ENCODE measurements around the gene NDC80. TPM values are rescaled to one million over a fixed set of nuclear protein-coding genes. Genes with fewer than 3 reads are reported as not detected.

The NDC80 gene
- polyA plus RNA-seq, 3 donors = 0.07 TPM; not detected in 2

GRCh38 chr18:2588666-2589344 is 17.4 kb downstream of the NDC80 start:
- H3K4me3 Mint-ChIP-seq = no peak overlapping the region
- Histone ChIP-seq H3K36me3 (replicated peaks in 1 of 2; ENCODE audit: control insufficient read depth in 1 of 2, insufficient read depth in 2 of 2, low read length in 2 of 2) (peaks cover 57 to 93% of the 10 kb centered on the region in 2 donors), H3K4me3 (replicated peaks in 1 of 3; ENCODE audit: low read depth in 2 of 3, low read length in 3 of 3) (no peak overlapping the region), H3K9ac (ENCODE audit: insufficient read depth, low read length, poor library complexity, severe bottlenecking) (no peak overlapping the region), H3K79me2 (ENCODE audit: insufficient read depth, low read length) (peaks cover 6% of the 10 kb centered on the region), H3K4me1 (ENCODE audit: control insufficient read depth in 1 of 2, insufficient read depth in 2 of 2, low read length in 2 of 2) (no peaks in the 10 kb centered on the region), H2AFZ (ENCODE audit: insufficient read depth, low read depth, low read length, poor library complexity, severe bottlenecking) (no peak overlapping the region), H3K27me3 (ENCODE audit: control insufficient read depth in 2 of 2, insufficient read depth in 2 of 2, low read length in 2 of 2) (no peaks in the 10 kb centered on the region), H3K9me3 (replicated peaks in 1 of 2; ENCODE audit: control insufficient read depth in 1 of 2, insufficient read depth in 1 of 2, low read length in 2 of 2) (no peaks in the 10 kb centered on the region), H3K27ac (ENCODE audit: low read depth in 1 of 2, low read length in 2 of 2) (peak overlapping the region in 1 of 2 donors; percentile 27), H3K4me2 (replicated peaks; ENCODE audit: extremely low read depth, low read length, poor library complexity, severe bottlenecking) (no peak overlapping the region), H4K20me1 (ENCODE audit: insufficient read depth, low read length) (no peaks in the 10 kb centered on the region)
- TF ChIP-seq CTCF (IDR thresholded peaks at IDR 0.05) = no peak
- H3K4me1 Mint-ChIP-seq = no peaks in the 10 kb centered on the region
- intact Hi-C loops (cut with micrococcal nuclease) = no loop called here
- H3K36me3 Mint-ChIP-seq = peaks cover 34 to 64% of the 10 kb centered on the region in 2 donors
- peak overlapping the region in 2 of 7 donors; percentile 0 to 61 for H3K27ac Mint-ChIP-seq
- WGBS (ENCODE audit: insufficient coverage) = 100% methylated on average over 4 of the region's 5 CpGs
- no peak for DNase-seq
- H3K9me3 Mint-ChIP-seq = no peaks in the 10 kb centered on the region
- H3K27me3 Mint-ChIP-seq (ENCODE audit: low read depth in 3 of 3) = no peaks in the 10 kb centered on the region

- H4K20me1 ChIP-seq (ENCODE audit: insufficient read depth, low read length) = no peaks in the 10 kb centered on the region
- H3K27me3 Mint-ChIP-seq (ENCODE audit: low read depth in 3 of 3) = no peaks in the 10 kb centered on the region
- H2AFZ ChIP-seq (ENCODE audit: insufficient read depth, low read depth, low read length, poor library complexity, severe bottlenecking) = no peak overlapping the region
- H3K36me3 Mint-ChIP-seq = peaks cover 38 to 64% of the 10 kb centered on the region in 2 donors
- H3K4me3 Mint-ChIP-seq = no peak overlapping the region
- H3K4me3 ChIP-seq (replicated peaks in 1 of 3; ENCODE audit: low read depth in 2 of 3, low read length in 3 of 3) = no peak overlapping the region
- WGBS (ENCODE audit: insufficient coverage) = no CpG with 5 or more reads among the region's 3 CpGs
- H3K9me3 ChIP-seq (replicated peaks in 1 of 2; ENCODE audit: control insufficient read depth in 1 of 2, insufficient read depth in 1 of 2, low read length in 2 of 2) = no peaks in the 10 kb centered on the region
- H3K4me1 Mint-ChIP-seq = no peaks in the 10 kb centered on the region
- no peak overlapping the region for H3K9ac ChIP-seq (ENCODE audit: insufficient read depth, low read length, poor library complexity, severe bottlenecking)
- H3K79me2 ChIP-seq (ENCODE audit: insufficient read depth, low read length) = peaks cover 8% of the 10 kb centered on the region
- no peak overlapping the region for H3K27ac Mint-ChIP-seq
- H3K36me3 ChIP-seq (replicated peaks in 1 of 2; ENCODE audit: control insufficient read depth in 1 of 2, insufficient read depth in 2 of 2, low read length in 2 of 2) = peaks cover 57 to 96% of the 10 kb centered on the region in 2 donors
- no peak for DNase-seq
- no peak overlapping the region for H3K4me2 ChIP-seq (replicated peaks; ENCODE audit: extremely low read depth, low read length, poor library complexity, severe bottlenecking)
- no peaks in the 10 kb centered on the region for H3K27me3 ChIP-seq (ENCODE audit: control insufficient read depth in 2 of 2, insufficient read depth in 2 of 2, low read length in 2 of 2)
- peak overlapping the region in 1 of 2 donors; percentile 27 for H3K27ac ChIP-seq (ENCODE audit: low read depth in 1 of 2, low read length in 2 of 2)
- no peak for TF ChIP-seq CTCF (IDR thresholded peaks at IDR 0.05)
- intact Hi-C loops (cut with micrococcal nuclease) = no loop called here
- no peaks in the 10 kb centered on the region for H3K9me3 Mint-ChIP-seq
- no peaks in the 10 kb centered on the region for H3K4me1 ChIP-seq (ENCODE audit: control insufficient read depth in 1 of 2, insufficient read depth in 2 of 2, low read length in 2 of 2)
Measured at GRCh38 chr18:2589345-2590068, 18.1 kb downstream of the NDC80 start.

All from CD14-positive monocyte (primary cell).